WTC11 (cell line): ENCODE results near the gene THSD4. TPM values are rescaled to one million over a fixed set of nuclear protein-coding genes. Genes with fewer than 3 reads are reported as not detected.

Experiments used
- ATAC-seq: fragments of 200-7000 bp; cut with Tn5 transposase; 2 replicates; pipeline ENCODE4 v1.10.0; 2021; ENCODE audit warnings: mild to moderate bottlenecking, moderate library complexity
- Bru-seq: library from RNA; stranded (reverse); fragments of 400-500 nt; gene quantifications from one replicate; lab custom pipeline; 2021; lab: Mats Ljungman, UMichigan
- CTCF ChIA-PET: fragments of 300-600 bp; sonication (Branson Sonifier 250); formaldehyde crosslinking; loops from one replicate; lab custom pipeline; 2021; ENCODE audit warnings: antibody characterized with exemption; lab: Charles Lee
- POLR2A ChIA-PET: fragments of 350-600 bp; sonication (Branson Sonifier 250); formaldehyde crosslinking; loops from one replicate; lab custom pipeline; 2021; ENCODE audit warnings: antibody characterized with exemption; lab: Charles Lee
- DNase-seq: peaks from one replicate; pipeline ENCODE4 v3.0.0; 2021; ENCODE audit warnings: low spot score
- H3K27ac Mint-ChIP-seq: 2 replicates; pipeline ENCODE4 v1.8.0; 2021; ENCODE audit warnings: mixed read lengths
- H3K27me3 Mint-ChIP-seq: 2 replicates; pipeline ENCODE4 v1.8.0; 2021; ENCODE audit warnings: low read depth, mild to moderate bottlenecking, moderate library complexity, mixed read lengths
- H3K36me3 Mint-ChIP-seq: 2 replicates; pipeline ENCODE4 v1.8.0; 2021; ENCODE audit warnings: mixed read lengths
- H3K4me1 Mint-ChIP-seq: 2 replicates; pipeline ENCODE4 v1.8.0; 2022; ENCODE audit warnings: mixed read lengths
- H3K4me3 Mint-ChIP-seq: 2 replicates; pipeline ENCODE4 v1.8.0; 2021; ENCODE audit warnings: mild to moderate bottlenecking, moderate library complexity, mixed read lengths
- H3K9me3 Mint-ChIP-seq: 2 replicates; pipeline ENCODE4 v1.8.0; 2021; ENCODE audit warnings: mixed read lengths
- CBFB ChIP-seq: sonication (generic); formaldehyde crosslinking; IDR thresholded peaks from 2 replicates; pipeline ENCODE4 v1.8.1; 2022; ENCODE audit warnings: mild to moderate bottlenecking, low read depth, missing genetic modification reagents
- CREB1 ChIP-seq: sonication (generic); formaldehyde crosslinking; IDR thresholded peaks from 2 replicates; pipeline ENCODE4 v1.8.0; 2023; ENCODE audit warnings: mild to moderate bottlenecking, missing genetic modification reagents
- EMX1 ChIP-seq: fragments of 250-450 bp; sonication (Bioruptor Pico); IDR thresholded peaks from 2 replicates; pipeline ENCODE4 v1.8.0; 2021; ENCODE audit warnings: mild to moderate bottlenecking
- FOXJ3 ChIP-seq: sonication (generic); formaldehyde crosslinking; IDR thresholded peaks from 2 replicates; pipeline ENCODE4 v1.9.0; 2021; ENCODE audit warnings: missing genetic modification reagents, mild to moderate bottlenecking, borderline replicate concordance
- FOXP1 ChIP-seq: sonication (generic); formaldehyde crosslinking; IDR thresholded peaks from 2 replicates; pipeline ENCODE4 v1.8.0; 2022; ENCODE audit warnings: missing genetic modification reagents, mild to moderate bottlenecking, moderate library complexity, borderline replicate concordance
- GABPB1 ChIP-seq: sonication (generic); formaldehyde crosslinking; IDR thresholded peaks from 2 replicates; pipeline ENCODE4 v1.8.1; 2023; ENCODE audit warnings: mild to moderate bottlenecking, missing genetic modification reagents
- HMGA2 ChIP-seq: fragments of 250-450 bp; sonication (Bioruptor Pico); IDR thresholded peaks from 2 replicates; pipeline ENCODE4 v1.4.0; 2021; ENCODE audit warnings: mild to moderate bottlenecking, moderate library complexity
- IRF2 ChIP-seq: sonication (generic); formaldehyde crosslinking; IDR thresholded peaks from 2 replicates; pipeline ENCODE4 v1.8.0; 2022; ENCODE audit warnings: low read depth, missing genetic modification reagents, borderline replicate concordance
- JUN ChIP-seq: sonication (generic); formaldehyde crosslinking; IDR thresholded peaks from 2 replicates; pipeline ENCODE4 v1.8.0; 2023; ENCODE audit warnings: mild to moderate bottlenecking, missing genetic modification reagents
- NFE2L1 ChIP-seq: sonication (generic); formaldehyde crosslinking; IDR thresholded peaks from 2 replicates; pipeline ENCODE4 v1.8.1; 2023; ENCODE audit warnings: missing genetic modification reagents
- NR2C2 ChIP-seq: sonication (generic); formaldehyde crosslinking; IDR thresholded peaks from 2 replicates; pipeline ENCODE4 v1.8.0; 2022; ENCODE audit warnings: mild to moderate bottlenecking, missing genetic modification reagents
- RORB ChIP-seq: fragments of 250-450 bp; sonication (Bioruptor Pico); IDR thresholded peaks from 2 replicates; pipeline ENCODE4 v1.9.0; 2021; ENCODE audit warnings: mild to moderate bottlenecking
- SMAD4 ChIP-seq: sonication (generic); formaldehyde crosslinking; IDR thresholded peaks from 2 replicates; pipeline ENCODE4 v1.8.0; 2022; ENCODE audit warnings: mild to moderate bottlenecking, missing genetic modification reagents
- TEAD1 ChIP-seq: sonication (generic); formaldehyde crosslinking; IDR thresholded peaks from 2 replicates; pipeline ENCODE4 v1.8.0; 2022; ENCODE audit warnings: mild to moderate bottlenecking, missing genetic modification reagents
- TEAD4 ChIP-seq: sonication (generic); formaldehyde crosslinking; IDR thresholded peaks from 2 replicates; pipeline ENCODE4 v1.8.0; 2022; ENCODE audit warnings: mild to moderate bottlenecking, missing genetic modification reagents
- TP53 ChIP-seq: sonication (generic); formaldehyde crosslinking; IDR thresholded peaks from 2 replicates; pipeline ENCODE4 v1.8.1; 2023; ENCODE audit warnings: mild to moderate bottlenecking, missing genetic modification reagents
- ZNF138 ChIP-seq: sonication (generic); formaldehyde crosslinking; conservative IDR thresholded peaks from 2 replicates; pipeline ENCODE4 v1.8.1; 2022; ENCODE audit warnings: mild to moderate bottlenecking, moderate library complexity, missing genetic modification reagents
- ZNF263 ChIP-seq: sonication (generic); formaldehyde crosslinking; IDR thresholded peaks from 2 replicates; pipeline ENCODE4 v1.8.1; 2022; ENCODE audit warnings: low read depth, mild to moderate bottlenecking, moderate library complexity, missing genetic modification reagents
- ZNF396 ChIP-seq: fragments of 250-450 bp; sonication (Bioruptor Pico); IDR thresholded peaks from 2 replicates; pipeline ENCODE4 v1.8.0; 2021; ENCODE audit warnings: mild to moderate bottlenecking, moderate library complexity, borderline replicate concordance
- ZNF416 ChIP-seq: fragments of 250-450 bp; sonication (Bioruptor Pico); IDR thresholded peaks from 2 replicates; pipeline ENCODE4 v1.9.0; 2021; ENCODE audit warnings: mild to moderate bottlenecking, inconsistent platforms
- ZNF423 ChIP-seq: fragments of 250-450 bp; sonication (Bioruptor Pico); IDR thresholded peaks from 2 replicates; pipeline ENCODE4 v2.1.2; 2022; ENCODE audit warnings: mild to moderate bottlenecking, moderate library complexity
- long read RNA-seq, 3 experiments: library from RNA in 1 of 3; library from capped mRNA in 1 of 3; library from polyadenylated mRNA in 1 of 3; unstranded in 2 of 3; stranded (forward) in 1 of 3; transcript quantifications; one replicate each; pipeline ENCODE4 v2.0.0, GENCODE V29; 2021
- total RNA-seq: library from RNA; stranded (reverse); gene quantifications from 3 replicates; pipeline ENCODE4 v1.2.3, GENCODE V29; 2021
- TF ChIP-seq, protein P1 (sequence below): sonication (generic); formaldehyde crosslinking; IDR thresholded peaks from 2 replicates; pipeline ENCODE4 v1.8.0; 2022; ENCODE audit warnings: mild to moderate bottlenecking, missing genetic modification reagents
- TF ChIP-seq, protein P2 (sequence below): fragments of 250-450 bp; sonication (Bioruptor Pico); IDR thresholded peaks from 2 replicates; pipeline ENCODE4 v2.1.2; 2022; ENCODE audit warnings: mild to moderate bottlenecking, moderate library complexity
- TF ChIP-seq, protein P3 (sequence below): sonication (generic); formaldehyde crosslinking; conservative IDR thresholded peaks from 2 replicates; pipeline ENCODE4 v1.8.1; 2023; ENCODE audit warnings: mild to moderate bottlenecking, low read depth, missing genetic modification reagents, moderate library complexity
- TF ChIP-seq, protein P4 (sequence below): sonication (generic); formaldehyde crosslinking; conservative IDR thresholded peaks from 2 replicates; pipeline ENCODE4 v1.8.1; 2022; ENCODE audit warnings: mild to moderate bottlenecking, missing genetic modification reagents
- TF ChIP-seq, protein P5 (sequence below): sonication (generic); formaldehyde crosslinking; IDR thresholded peaks from 2 replicates; pipeline ENCODE4 v1.8.1; 2023; ENCODE audit warnings: mild to moderate bottlenecking, missing genetic modification reagents, moderate library complexity
- TF ChIP-seq, protein P6 (sequence below): sonication (generic); formaldehyde crosslinking; IDR thresholded peaks from 2 replicates; pipeline ENCODE4 v1.8.1; 2023; ENCODE audit warnings: mild to moderate bottlenecking, missing genetic modification reagents
- TF ChIP-seq, protein P7 (sequence below): sonication (generic); formaldehyde crosslinking; IDR thresholded peaks from 2 replicates; pipeline ENCODE4 v1.8.1; 2022; ENCODE audit warnings: low read depth, mild to moderate bottlenecking, moderate library complexity, missing genetic modification reagents, borderline replicate concordance

The THSD4 gene
- total RNA-seq (7.8 to 11.7 TPM (median 8.2 TPM) in 3 replicates), Bru-seq, nascent RNA (percentile 48 among the genes with signal in this experiment)
- long read RNA-seq, experiment 1, partial matches to known transcripts = 3 of 13 reads
- long read RNA-seq, experiment 1, other reads (novel, unspliced or antisense) = 10 of 13 reads
- long read RNA-seq, experiment 2, partial matches to known transcripts = 0 of 3 reads
- long read RNA-seq, experiment 2, other reads (novel, unspliced or antisense) = 3 of 3 reads
- long read RNA-seq, experiment 3 = 0 reads

DNA sequence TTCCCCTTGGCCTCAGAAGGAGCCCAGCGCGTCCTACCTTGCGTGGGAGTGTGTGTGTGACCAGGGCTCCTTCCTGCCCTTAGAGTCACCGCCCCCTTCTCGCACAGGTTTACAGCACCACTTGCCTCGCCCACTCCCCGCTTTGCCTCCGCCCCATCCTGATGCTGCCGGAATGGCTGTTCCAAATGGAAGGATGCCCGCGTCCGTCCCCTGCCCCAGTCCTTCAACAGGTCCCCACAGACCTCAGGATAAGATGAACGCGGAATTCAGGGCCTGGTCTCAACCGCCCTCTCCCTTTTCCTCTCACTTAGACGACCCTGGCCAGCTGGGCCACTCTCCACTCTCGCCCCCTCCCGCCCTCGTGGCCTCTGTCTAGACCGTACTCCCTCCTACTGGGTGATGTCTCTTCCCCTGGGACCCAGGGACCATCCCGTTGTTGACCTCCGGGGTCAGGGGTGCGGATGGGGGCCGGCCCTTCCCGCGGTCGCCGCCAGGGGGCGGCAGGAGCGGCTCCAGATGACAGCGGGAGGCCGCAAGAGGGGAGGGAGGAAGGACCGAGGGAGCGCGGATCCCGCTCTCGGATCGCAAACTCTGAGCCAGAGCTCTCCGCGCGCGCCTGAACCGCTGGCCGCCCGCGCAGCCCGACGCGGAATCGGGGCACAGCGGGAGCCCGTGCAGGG lies at the start of gene THSD4:
THSD4 (plus strand) TSS at position 585 of the 680 bp plus-strand sequence.
- peak; percentile 76 for ATAC-seq
- Mint-ChIP-seq H3K27me3 (peaks cover 34% of the 10 kb centered on the region), H3K4me1 (peaks cover 61% of the 10 kb centered on the region), H3K9me3 (no peaks in the 10 kb centered on the region), H3K36me3 (no peaks in the 10 kb centered on the region), H3K4me3 (peak within 1 kb of the TSS; percentile 86), H3K27ac (peak within 1 kb of the TSS; percentile 84; the same call in 1 of the 2 replicates)
- DNase-seq = peak; percentile 91
- ChIA-PET POLR2A (no interaction called here), CTCF (interaction anchor here (0.5 to 3.6 kb wide), 20 partner anchors 11 to 536 kb away, joined by 3 to 17 read pairs (median 3); no protein-coding TSS in a partner anchor)
- TF ChIP-seq, protein P1, sequence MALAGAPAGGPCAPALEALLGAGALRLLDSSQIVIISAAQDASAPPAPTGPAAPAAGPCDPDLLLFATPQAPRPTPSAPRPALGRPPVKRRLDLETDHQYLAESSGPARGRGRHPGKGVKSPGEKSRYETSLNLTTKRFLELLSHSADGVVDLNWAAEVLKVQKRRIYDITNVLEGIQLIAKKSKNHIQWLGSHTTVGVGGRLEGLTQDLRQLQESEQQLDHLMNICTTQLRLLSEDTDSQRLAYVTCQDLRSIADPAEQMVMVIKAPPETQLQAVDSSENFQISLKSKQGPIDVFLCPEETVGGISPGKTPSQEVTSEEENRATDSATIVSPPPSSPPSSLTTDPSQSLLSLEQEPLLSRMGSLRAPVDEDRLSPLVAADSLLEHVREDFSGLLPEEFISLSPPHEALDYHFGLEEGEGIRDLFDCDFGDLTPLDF = no peak
- TF ChIP-seq RORB (CRISPR knock-in tag) (no peak), CREB1 (CRISPR knock-in tag) (no peak), ZNF416 (CRISPR knock-in tag) (no peak), FOXP1 (CRISPR knock-in tag) (peak; percentile 66), TEAD1 (CRISPR knock-in tag) (peak; percentile 63; the same call in 1 of the 2 replicates), HMGA2 (CRISPR knock-in tag) (no peak), ZNF263 (CRISPR knock-in tag) (no peak), NFE2L1 (CRISPR knock-in tag) (peak; percentile 11; the same call in 1 of the 2 replicates), ZNF396 (CRISPR knock-in tag) (no peak), EMX1 (no peak), ZNF423 (no peak), NR2C2 (peak; percentile 61; the same call in 1 of the 2 replicates), CBFB (no peak), TEAD4 (no peak), ZNF138 (no peak), FOXJ3 (no peak), JUN (CRISPR knock-in tag) (no peak), IRF2 (no peak), GABPB1 (CRISPR knock-in tag) (no peak), SMAD4 (peak; percentile 43; the same call in 1 of the 2 replicates), TP53 (CRISPR knock-in tag) (0 out of 2 replicates have a peak, but pooled peaks have one; percentile 14)
- TF ChIP-seq, protein P2, sequence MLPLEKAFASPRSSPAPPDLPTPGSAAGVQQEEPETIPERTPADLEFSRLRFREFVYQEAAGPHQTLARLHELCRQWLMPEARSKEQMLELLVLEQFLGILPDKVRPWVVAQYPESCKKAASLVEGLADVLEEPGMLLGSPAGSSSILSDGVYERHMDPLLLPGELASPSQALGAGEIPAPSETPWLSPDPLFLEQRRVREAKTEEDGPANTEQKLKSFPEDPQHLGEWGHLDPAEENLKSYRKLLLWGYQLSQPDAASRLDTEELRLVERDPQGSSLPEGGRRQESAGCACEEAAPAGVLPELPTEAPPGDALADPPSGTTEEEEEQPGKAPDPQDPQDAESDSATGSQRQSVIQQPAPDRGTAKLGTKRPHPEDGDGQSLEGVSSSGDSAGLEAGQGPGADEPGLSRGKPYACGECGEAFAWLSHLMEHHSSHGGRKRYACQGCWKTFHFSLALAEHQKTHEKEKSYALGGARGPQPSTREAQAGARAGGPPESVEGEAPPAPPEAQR (CRISPR knock-in tag) = no peak
- TF ChIP-seq, protein P3, sequence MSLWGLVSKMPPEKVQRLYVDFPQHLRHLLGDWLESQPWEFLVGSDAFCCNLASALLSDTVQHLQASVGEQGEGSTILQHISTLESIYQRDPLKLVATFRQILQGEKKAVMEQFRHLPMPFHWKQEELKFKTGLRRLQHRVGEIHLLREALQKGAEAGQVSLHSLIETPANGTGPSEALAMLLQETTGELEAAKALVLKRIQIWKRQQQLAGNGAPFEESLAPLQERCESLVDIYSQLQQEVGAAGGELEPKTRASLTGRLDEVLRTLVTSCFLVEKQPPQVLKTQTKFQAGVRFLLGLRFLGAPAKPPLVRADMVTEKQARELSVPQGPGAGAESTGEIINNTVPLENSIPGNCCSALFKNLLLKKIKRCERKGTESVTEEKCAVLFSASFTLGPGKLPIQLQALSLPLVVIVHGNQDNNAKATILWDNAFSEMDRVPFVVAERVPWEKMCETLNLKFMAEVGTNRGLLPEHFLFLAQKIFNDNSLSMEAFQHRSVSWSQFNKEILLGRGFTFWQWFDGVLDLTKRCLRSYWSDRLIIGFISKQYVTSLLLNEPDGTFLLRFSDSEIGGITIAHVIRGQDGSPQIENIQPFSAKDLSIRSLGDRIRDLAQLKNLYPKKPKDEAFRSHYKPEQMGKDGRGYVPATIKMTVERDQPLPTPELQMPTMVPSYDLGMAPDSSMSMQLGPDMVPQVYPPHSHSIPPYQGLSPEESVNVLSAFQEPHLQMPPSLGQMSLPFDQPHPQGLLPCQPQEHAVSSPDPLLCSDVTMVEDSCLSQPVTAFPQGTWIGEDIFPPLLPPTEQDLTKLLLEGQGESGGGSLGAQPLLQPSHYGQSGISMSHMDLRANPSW (CRISPR knock-in tag) = no peak
- TF ChIP-seq, protein P4, sequence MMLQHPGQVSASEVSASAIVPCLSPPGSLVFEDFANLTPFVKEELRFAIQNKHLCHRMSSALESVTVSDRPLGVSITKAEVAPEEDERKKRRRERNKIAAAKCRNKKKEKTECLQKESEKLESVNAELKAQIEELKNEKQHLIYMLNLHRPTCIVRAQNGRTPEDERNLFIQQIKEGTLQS (CRISPR knock-in tag) = no peak
- TF ChIP-seq, protein P5, sequence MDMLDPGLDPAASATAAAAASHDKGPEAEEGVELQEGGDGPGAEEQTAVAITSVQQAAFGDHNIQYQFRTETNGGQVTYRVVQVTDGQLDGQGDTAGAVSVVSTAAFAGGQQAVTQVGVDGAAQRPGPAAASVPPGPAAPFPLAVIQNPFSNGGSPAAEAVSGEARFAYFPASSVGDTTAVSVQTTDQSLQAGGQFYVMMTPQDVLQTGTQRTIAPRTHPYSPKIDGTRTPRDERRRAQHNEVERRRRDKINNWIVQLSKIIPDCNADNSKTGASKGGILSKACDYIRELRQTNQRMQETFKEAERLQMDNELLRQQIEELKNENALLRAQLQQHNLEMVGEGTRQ (CRISPR knock-in tag) = no peak; the same call in 1 of the 2 replicates
- TF ChIP-seq, protein P6, sequence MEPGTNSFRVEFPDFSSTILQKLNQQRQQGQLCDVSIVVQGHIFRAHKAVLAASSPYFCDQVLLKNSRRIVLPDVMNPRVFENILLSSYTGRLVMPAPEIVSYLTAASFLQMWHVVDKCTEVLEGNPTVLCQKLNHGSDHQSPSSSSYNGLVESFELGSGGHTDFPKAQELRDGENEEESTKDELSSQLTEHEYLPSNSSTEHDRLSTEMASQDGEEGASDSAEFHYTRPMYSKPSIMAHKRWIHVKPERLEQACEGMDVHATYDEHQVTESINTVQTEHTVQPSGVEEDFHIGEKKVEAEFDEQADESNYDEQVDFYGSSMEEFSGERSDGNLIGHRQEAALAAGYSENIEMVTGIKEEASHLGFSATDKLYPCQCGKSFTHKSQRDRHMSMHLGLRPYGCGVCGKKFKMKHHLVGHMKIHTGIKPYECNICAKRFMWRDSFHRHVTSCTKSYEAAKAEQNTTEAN (CRISPR knock-in tag) = peak; percentile 73; the same call in 1 of the 2 replicates
- TF ChIP-seq, protein P7, sequence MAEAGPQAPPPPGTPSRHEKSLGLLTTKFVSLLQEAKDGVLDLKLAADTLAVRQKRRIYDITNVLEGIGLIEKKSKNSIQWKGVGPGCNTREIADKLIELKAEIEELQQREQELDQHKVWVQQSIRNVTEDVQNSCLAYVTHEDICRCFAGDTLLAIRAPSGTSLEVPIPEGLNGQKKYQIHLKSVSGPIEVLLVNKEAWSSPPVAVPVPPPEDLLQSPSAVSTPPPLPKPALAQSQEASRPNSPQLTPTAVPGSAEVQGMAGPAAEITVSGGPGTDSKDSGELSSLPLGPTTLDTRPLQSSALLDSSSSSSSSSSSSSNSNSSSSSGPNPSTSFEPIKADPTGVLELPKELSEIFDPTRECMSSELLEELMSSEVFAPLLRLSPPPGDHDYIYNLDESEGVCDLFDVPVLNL = no peak
